DMS 273 (cell line): ENCODE results near the gene PPP2R5A.

Experiments
- DNase-seq: peaks from one replicate; lab custom pipeline; 2025; ENCODE audit not compliant: unreplicated experiment; lab: John Stamatoyannopoulos, UW

The PPP2R5A gene

DNA sequence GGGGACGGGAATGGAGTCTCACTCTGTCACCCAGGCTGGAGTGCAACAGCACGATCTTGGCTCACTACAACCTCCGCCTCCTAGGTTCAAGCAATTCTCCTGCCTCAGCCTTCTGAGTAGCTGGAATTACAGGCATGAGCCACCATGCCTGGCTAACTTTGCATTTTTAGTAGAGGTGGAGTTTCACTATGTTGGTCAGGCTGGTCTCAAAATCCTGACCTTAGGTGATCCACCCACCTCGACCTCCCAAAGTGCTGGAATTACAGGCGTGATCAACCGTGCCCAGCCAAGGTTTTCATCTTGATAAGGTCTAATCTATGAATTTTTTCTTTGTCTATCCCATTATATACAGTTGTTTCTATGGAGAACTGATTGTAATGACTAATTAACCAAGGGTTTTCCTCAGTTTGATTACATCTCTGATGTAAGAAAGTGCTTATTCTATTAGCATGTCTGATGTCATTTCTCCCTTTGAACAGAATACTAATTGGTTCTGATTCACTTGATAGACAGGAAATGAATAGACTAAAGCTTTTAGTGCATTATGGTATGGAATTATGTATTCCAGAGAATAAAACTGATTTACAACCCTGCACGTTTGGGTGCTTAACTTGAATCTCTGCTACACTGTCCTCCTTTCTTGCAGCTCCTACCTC lies 117.6 kb downstream of the PPP2R5A start:
- DNase-seq, result no peak

DNA sequence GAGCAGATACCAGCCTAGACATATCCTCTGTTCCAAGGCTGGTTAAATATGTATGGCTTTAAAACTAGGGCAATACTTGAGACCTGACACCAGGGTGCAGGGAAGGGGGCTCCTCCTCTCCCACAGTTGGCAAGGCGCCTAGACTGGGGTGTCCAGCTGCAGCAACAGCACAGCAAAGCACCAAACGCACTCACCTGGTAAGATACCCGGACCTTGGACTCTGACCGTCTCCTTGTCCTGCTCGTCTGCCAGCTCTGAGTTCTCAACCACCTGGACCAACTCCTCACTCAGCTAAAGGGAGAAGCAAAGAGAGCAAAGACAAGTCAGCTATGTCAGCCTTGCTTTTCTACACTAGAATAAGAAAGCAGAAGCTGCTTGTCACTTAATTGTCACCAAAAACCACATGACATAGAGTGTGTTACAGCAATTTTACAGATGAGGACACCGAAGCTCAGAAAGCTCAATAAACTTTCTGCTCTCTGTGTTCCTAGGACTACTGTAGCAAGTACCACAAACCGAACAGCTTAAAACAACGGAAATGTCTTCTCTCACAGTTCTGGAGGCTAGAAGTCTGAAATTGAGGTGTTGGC lies 125.1 kb downstream of the PPP2R5A start:
- DNase-seq, result no peak
